ENCODE data around the gene WDR18. TPM values are rescaled to one million over a fixed set of nuclear protein-coding genes. Genes with fewer than 3 reads are reported as not detected.

Gene WDR18
- total and polyA plus RNA-seq, 12 donors: 5.4 to 140 (median 53.8) TPM

GRCh38 chr19:1013218-1013617 is 29.1 kb downstream of the WDR18 start:
- H3K27ac ChIP-seq: no peak overlapping the region
- no peaks in the 10 kb centered on the region for H3K9me3 ChIP-seq (replicated peaks in 1 of 3)
- TF ChIP-seq POLR2A (IDR thresholded peaks at IDR 0.05): no peak
- 90 to 100% (median 93%) methylated on average over 1 to 10 of the region's 10 CpGs for WGBS, 4 donors
- H3K4me3 ChIP-seq: no peak overlapping the region
- H3K4me1 ChIP-seq (replicated peaks in 1 of 2): peaks cover 17 to 29% of the 10 kb centered on the region in 2 donors
- intact Hi-C loops (cut with DNase I): no loop called here
- no peak for DNase-seq
- H3K27me3 ChIP-seq: no peaks in the 10 kb centered on the region
- peaks cover 0 to 48% of the 10 kb centered on the region in 2 donors for H3K36me3 ChIP-seq (replicated peaks in 1 of 2)

GRCh38 chr19:1014161-1015060 is 30.3 kb downstream of the WDR18 start:
- TF ChIP-seq CTCF (IDR thresholded peaks at IDR 0.05): no peak
- no peak for TF ChIP-seq POLR2A (IDR thresholded peaks at IDR 0.05)
- intact Hi-C loops (cut with DNase I): no loop called here

GRCh38 chr19:1015061-1015781 is 31.1 kb downstream of the WDR18 start:
- H3K27me3 ChIP-seq: no peaks in the 10 kb centered on the region
- peak overlapping the region in 2 of 5 donors; percentile 86 to 90 for H3K27ac ChIP-seq
- H3K4me3 ChIP-seq: no peak overlapping the region
- intact Hi-C loops (cut with DNase I): no loop called here
- no peak for DNase-seq
- TF ChIP-seq CTCF (IDR thresholded peaks at IDR 0.05) (no peak), POLR2A (IDR thresholded peaks at IDR 0.05) (no peak)
- WGBS, 4 donors: 85 to 92% (median 86%) methylated on average over 8 to 29 of the region's 29 CpGs
- H3K9me3 ChIP-seq (replicated peaks in 1 of 3): no peaks in the 10 kb centered on the region
- peaks cover 0 to 40% of the 10 kb centered on the region in 2 donors for H3K36me3 ChIP-seq (replicated peaks in 1 of 2)
- H3K4me1 ChIP-seq (replicated peaks in 1 of 2): peaks cover 27 to 48% of the 10 kb centered on the region in 2 donors

More at GRCh38 chr19:1014161-1015060, 30.3 kb downstream of the WDR18 start:
- Histone ChIP-seq H3K36me3 (replicated peaks in 1 of 2) (peaks cover 0 to 48% of the 10 kb centered on the region in 2 donors), H3K4me3 (no peak overlapping the region), H3K27me3 (no peaks in the 10 kb centered on the region), H3K27ac (no peak overlapping the region), H3K4me1 (replicated peaks in 1 of 2) (peaks cover 23 to 41% of the 10 kb centered on the region in 2 donors), H3K9me3 (replicated peaks in 1 of 3) (no peaks in the 10 kb centered on the region)
- 93 to 96% (median 94%) methylated on average over 29 to 49 of the region's 49 CpGs for WGBS, 4 donors
- DNase-seq: no peak

- WGBS, 4 donors: 48 to 70% (median 60%) methylated on average over 9 to 31 of the region's 31 CpGs
- intact Hi-C loops (cut with DNase I): no loop called here
- DNase-seq: no peak
- no peak overlapping the region for H3K4me3 ChIP-seq
- H3K27me3 ChIP-seq: no peaks in the 10 kb centered on the region
- no peaks in the 10 kb centered on the region for H3K9me3 ChIP-seq (replicated peaks in 1 of 3)
- peaks cover 0 to 32% of the 10 kb centered on the region in 2 donors for H3K36me3 ChIP-seq (replicated peaks in 1 of 2)
- H3K27ac ChIP-seq: peak overlapping the region in 2 of 5 donors; percentile 86 to 90
- H3K4me1 ChIP-seq (replicated peaks in 1 of 2): peaks cover 27 to 48% of the 10 kb centered on the region in 2 donors
- no peak for TF ChIP-seq POLR2A (IDR thresholded peaks at IDR 0.05)
- TF ChIP-seq CTCF (IDR thresholded peaks at IDR 0.05): no peak
These were observed 31.9 kb downstream of the WDR18 start for GRCh38 chr19:1015782-1016646.
